Sigmoid colon (tissue), 7 donors: ENCODE data around the gene PDZRN3. TPM values are rescaled to one million over a fixed set of nuclear protein-coding genes. Genes with fewer than 3 reads are reported as not detected.

Experiments used
- DNase-seq: peaks from one replicate; pipeline ENCODE4 v3.0.0-alpha.2; 2019
- H3K27ac ChIP-seq, 4 donors: fragments of 200-600 bp; sonication (generic); one replicate each; pipeline ENCODE4 v1.5.1; 2016 to 2019; ENCODE audit warnings: mild to moderate bottlenecking in 1 of 4
- H3K27me3 ChIP-seq, 3 donors: fragments of 200-600 bp; sonication (generic); one replicate each; pipeline ENCODE4 v1.5.1; 2019; ENCODE audit warnings: mild to moderate bottlenecking in 1 of 3
- H3K36me3 ChIP-seq, 4 donors: fragments of 200-600 bp; sonication (generic); one replicate each; pipeline ENCODE4 v1.5.1; 2016 to 2019
- H3K4me1 ChIP-seq, 4 donors: fragments of 200-600 bp; sonication (generic); one replicate each; pipeline ENCODE4 v1.5.1; 2017 to 2019
- H3K4me3 ChIP-seq, 4 donors: fragments of 200-600 bp; sonication (generic); one replicate each; pipeline ENCODE4 v1.5.1; 2017 to 2019; ENCODE audit warnings: mild to moderate bottlenecking in 2 of 4, moderate library complexity in 1 of 4
- H3K9me3 ChIP-seq, 4 donors: fragments of 200-600 bp in 3 of 4; sonication (generic) in 3 of 4; one replicate each; pipeline versions ENCODE4 v1.5.1 to v1.6.1; 2013 to 2019
- CTCF ChIP-seq, 4 experiments: fragments of 450-650 bp in 3 of 4; fragments of 200-600 bp in 1 of 4; IDR thresholded peaks; one replicate each; pipeline ENCODE4 v1.5.1; 2016 to 2019; ENCODE audit warnings: antibody characterized with exemption in 4 of 4, mild to moderate bottlenecking in 3 of 4, moderate library complexity in 2 of 4
- EP300 ChIP-seq, 4 donors: sonication (generic); formaldehyde crosslinking; IDR thresholded peaks; one replicate each; pipeline ENCODE4 v1.6.1; 2017; ENCODE audit warnings: antibody characterized with exemption in 4 of 4
- POLR2A ChIP-seq, 2 donors: fragments of 450-650 bp; IDR thresholded peaks; one replicate each; pipeline ENCODE4 v1.6.1; 2016; ENCODE audit warnings: antibody characterized with exemption in 2 of 2, mild to moderate bottlenecking in 2 of 2, moderate library complexity in 2 of 2
- POLR2AphosphoS5 ChIP-seq, 4 donors: sonication (generic); formaldehyde crosslinking; IDR thresholded peaks; one replicate each; pipeline ENCODE4 v1.6.1; 2017; ENCODE audit warnings: antibody characterized with exemption in 4 of 4
- WGBS, 2 donors: extraction: QIAGEN DNeasy Blood & Tissue Kit; methylation state at CpG; one replicate each; pipeline ENCODE4 v1.1.7; 2013; 5-methylcytosine and 5-hydroxymethylcytosine counted together
- intact Hi-C: fragments of 100-400 bp; cut with DNase I; formaldehyde crosslinking; loops from one replicate; pipeline ENCODE4 v1.15.1; 2023
- polyA plus RNA-seq, 3 donors: library from polyadenylated mRNA; stranded (reverse); fragments of 200-250 nt; gene quantifications; one replicate each; pipeline ENCODE4 v1.2.3, GENCODE V29; 2013
- total RNA-seq, 4 donors: library from RNA; depleted of rRNA; stranded (reverse); fragments of >200 nt; gene quantifications; one replicate each; pipeline ENCODE4 v1.1.0, GENCODE V29; 2016
- donor health status: healthy with polysubstance abuse.
- donor health status: Bipolar disorder and iron deficiency.
- donor health status: healthy.

PDZRN3 gene
- total and polyA plus RNA-seq, 7 donors, result 7.2 to 209 (median 172) TPM

- Histone ChIP-seq H3K36me3 (no peaks in the 10 kb centered on the region), H3K27ac (peak overlapping the region in 3 of 4 donors; percentile 67 to 90 (median 87)), H3K4me3 (no peak overlapping the region), H3K4me1 (peaks cover 0 to 96% (median 61%) of the 10 kb centered on the region in 4 donors), H3K9me3 (no peaks in the 10 kb centered on the region), H3K27me3 (no peaks in the 10 kb centered on the region)
- TF ChIP-seq CTCF (IDR thresholded peaks at IDR 0.05) (no peak), EP300 (IDR thresholded peaks at IDR 0.05) (peak in 3 of 4 donors; percentile 4 to 65 (median 51)), POLR2AphosphoS5 (IDR thresholded peaks at IDR 0.05) (peak; percentile 33 to 72 (median 68)), POLR2A (IDR thresholded peaks at IDR 0.05) (no peak)
- intact Hi-C loops, result no loop called here
- peak; percentile 86 for DNase-seq
Observed at GRCh38 chr3:73536952-73537351, 87.8 kb downstream of the PDZRN3 start.

- no peaks in the 10 kb centered on the region for H3K27me3 ChIP-seq
- TF ChIP-seq CTCF (IDR thresholded peaks at IDR 0.05), result no peak
- no peak for TF ChIP-seq POLR2AphosphoS5 (IDR thresholded peaks at IDR 0.05)
- TF ChIP-seq EP300 (IDR thresholded peaks at IDR 0.05), result no peak
- TF ChIP-seq POLR2A (IDR thresholded peaks at IDR 0.05), result no peak
- H3K9me3 ChIP-seq, result no peaks in the 10 kb centered on the region
- no peaks in the 10 kb centered on the region for H3K36me3 ChIP-seq
- WGBS, 2 donors, result 91% methylated on average over 4 of the region's 4 CpGs
- H3K27ac ChIP-seq, result peak overlapping the region; percentile 13 to 90 (median 77)
- DNase-seq, result no peak
- H3K4me1 ChIP-seq, result peaks cover 0 to 96% (median 57%) of the 10 kb centered on the region in 4 donors
- intact Hi-C loops, result no loop called here
- H3K4me3 ChIP-seq, result no peak overlapping the region
Observed at GRCh38 chr3:73536336-73536895, 88.3 kb downstream of the PDZRN3 start.

GRCh38 chr3:73535931-73536330 is 88.8 kb downstream of the PDZRN3 start:
- Histone ChIP-seq H3K4me3 (no peak overlapping the region), H3K27me3 (no peaks in the 10 kb centered on the region), H3K9me3 (no peaks in the 10 kb centered on the region), H3K27ac (peak overlapping the region in 3 of 4 donors; percentile 67 to 90 (median 87)), H3K36me3 (no peaks in the 10 kb centered on the region), H3K4me1 (peaks cover 0 to 95% (median 57%) of the 10 kb centered on the region in 4 donors)
- TF ChIP-seq CTCF (IDR thresholded peaks at IDR 0.05), result no peak
- no peak for TF ChIP-seq EP300 (IDR thresholded peaks at IDR 0.05)
- TF ChIP-seq POLR2A (IDR thresholded peaks at IDR 0.05), result no peak
- no peak for TF ChIP-seq POLR2AphosphoS5 (IDR thresholded peaks at IDR 0.05)
- no peak for DNase-seq
- intact Hi-C loops, result no loop called here

- no peak for TF ChIP-seq POLR2AphosphoS5 (IDR thresholded peaks at IDR 0.05)
- no peak for TF ChIP-seq POLR2A (IDR thresholded peaks at IDR 0.05)
- TF ChIP-seq CTCF (IDR thresholded peaks at IDR 0.05), result no peak
- TF ChIP-seq EP300 (IDR thresholded peaks at IDR 0.05), result no peak
- Histone ChIP-seq H3K9me3 (no peaks in the 10 kb centered on the region), H3K36me3 (no peaks in the 10 kb centered on the region), H3K27ac (peak overlapping the region; percentile 14 to 90 (median 77)), H3K27me3 (no peaks in the 10 kb centered on the region), H3K4me1 (peaks cover 0 to 95% (median 59%) of the 10 kb centered on the region in 4 donors), H3K4me3 (no peak overlapping the region)
- no peak for DNase-seq
- intact Hi-C loops, result no loop called here
Observed at GRCh38 chr3:73535137-73535536, 89.6 kb downstream of the PDZRN3 start.

GRCh38 chr3:73530022-73530396 is 94.7 kb downstream of the PDZRN3 start:
- no peak for DNase-seq
- TF ChIP-seq POLR2AphosphoS5 (IDR thresholded peaks at IDR 0.05) (peak in 3 of 4 donors; percentile 59 to 71 (median 69)), CTCF (IDR thresholded peaks at IDR 0.05) (no peak), EP300 (IDR thresholded peaks at IDR 0.05) (peak in 2 of 4 donors; percentile 45 to 61), POLR2A (IDR thresholded peaks at IDR 0.05) (no peak)
- peak overlapping the region; percentile 85 to 90 (median 86) for H3K27ac ChIP-seq
- 48 to 62% methylated on average over 4 of the region's 4 CpGs for WGBS, 2 donors
- H3K9me3 ChIP-seq, result no peaks in the 10 kb centered on the region
- H3K4me3 ChIP-seq, result peak overlapping the region in 1 of 4 donors; percentile 6
- H3K27me3 ChIP-seq, result no peaks in the 10 kb centered on the region
- H3K4me1 ChIP-seq, result peaks cover 0 to 95% (median 56%) of the 10 kb centered on the region in 4 donors
- H3K36me3 ChIP-seq, result no peaks in the 10 kb centered on the region
- intact Hi-C loops, result no loop called here
